Measurements from ENCODE around the gene PCCA.

GRCh38 chr13:100522618-100523309, 433.9 kb downstream of the PCCA start:
- no peak for TF ChIP-seq CTCF (IDR thresholded peaks at IDR 0.05; ENCODE audit: insufficient read depth, low read length, poor library complexity, severe bottlenecking)
- no peak for TF ChIP-seq EZH2phosphoT487 (conservative IDR thresholded peaks at IDR 0.05; ENCODE audit: low read length)
